ENCODE data around the gene BBOX1. TPM values are rescaled to one million over a fixed set of nuclear protein-coding genes. Genes with fewer than 3 reads are reported as not detected.

BBOX1 gene
- total and polyA plus RNA-seq, 2 donors (not counting 3 experiments of a cell fraction or from before 2014, with no cell fraction given): not detected

- DNase-seq (ENCODE audit: low read depth, low spot score) (no peak), FAIRE-seq (no peak)
- Histone ChIP-seq H3K9ac (replicated peaks; ENCODE audit: extremely low read depth, insufficient read depth, low read length) (no peak overlapping the region), H2AFZ (ENCODE audit: low read depth, low read length) (no peak overlapping the region), H3K4me3 (replicated peaks in 1 of 3; ENCODE audit: insufficient read depth in 1 of 3, low read depth in 1 of 3, low read length in 3 of 3) (no peak overlapping the region), H3K9me1 (replicated peaks; ENCODE audit: control insufficient read depth, extremely low read depth, insufficient read depth, low read length) (no peaks in the 10 kb centered on the region), H3K36me3 (ENCODE audit: control insufficient read depth in 2 of 2, extremely low read depth in 1 of 2, insufficient read depth in 2 of 2, low read length in 2 of 2) (no peaks in the 10 kb centered on the region), H3K79me2 (ENCODE audit: control insufficient read depth, insufficient read depth, low read length) (no peaks in the 10 kb centered on the region), H3K27me3 (ENCODE audit: control insufficient read depth in 2 of 2, insufficient read depth in 2 of 2, low read length in 2 of 2) (peaks cover 3 to 12% of the 10 kb centered on the region in 2 experiments), H3K4me1 (ENCODE audit: control insufficient read depth, extremely low read depth, insufficient read depth, low read length) (no peaks in the 10 kb centered on the region), H4K20me1 (replicated peaks; ENCODE audit: control insufficient read depth, extremely low read depth, insufficient read depth, low read length) (no peaks in the 10 kb centered on the region), H3K27ac (ENCODE audit: insufficient read depth, low read depth, low read length) (no peak overlapping the region), H3K4me2 (ENCODE audit: insufficient read depth, low read length) (no peak overlapping the region), H3K9me3 (replicated peaks; ENCODE audit: control insufficient read depth, insufficient read depth, low read length) (no peaks in the 10 kb centered on the region)
- ChIA-PET CTCF (interaction anchor here (2.2 kb wide), 1 partner anchor 312 kb away, joined by 11 read pairs; no protein-coding TSS in a partner anchor), POLR2A (no interaction called here)
- dilution Hi-C loops (cut with MboI; ENCODE audit: extremely low pct_ligation_motif_present, low sequenced_read_pairs) (no loop called here), intact Hi-C loops (cut with micrococcal nuclease) (no loop called here)
- no TSS peak for BruUV-seq (replicated peaks)
- TF ChIP-seq CTCF (IDR thresholded peaks at IDR 0.05; ENCODE audit: extremely low read depth in 1 of 2, insufficient read depth in 1 of 2, low read depth in 1 of 2, low read length in 2 of 2): no peak
- TF ChIP-seq POLR2A (IDR thresholded peaks at IDR 0.05; ENCODE audit: low read depth, low read length): no peak
- TF ChIP-seq FOS (IDR thresholded peaks at IDR 0.05; ENCODE audit: borderline replicate concordance, insufficient read depth, low read length): no peak
- TF ChIP-seq POLR2AphosphoS5 (IDR thresholded peaks at IDR 0.05; ENCODE audit: insufficient read depth, low read depth, low read length): no peak
- no peak for TF ChIP-seq GATA2 (IDR thresholded peaks at IDR 0.05; ENCODE audit: insufficient read depth, insufficient read length, low read depth, low read length)
- TF ChIP-seq EZH2 (IDR thresholded peaks at IDR 0.05; ENCODE audit: borderline replicate concordance, low read depth, low read length, severe bottlenecking): no peak
- no peak for TF ChIP-seq JUN (IDR thresholded peaks at IDR 0.05; ENCODE audit: borderline replicate concordance, insufficient read depth, insufficient read length, low read depth)
- TF ChIP-seq MAX (IDR thresholded peaks at IDR 0.05; ENCODE audit: insufficient read depth, insufficient read length): no peak
- TF ChIP-seq MYC (IDR thresholded peaks at IDR 0.05; ENCODE audit: low read depth, low read length): no peak
Measured at GRCh38 chr11:27174021-27174420, 133.4 kb downstream of the BBOX1 start.
